Dedifferentiated amniotic fluid mesenchymal stem cell (primary cell): ENCODE data around the gene BIN1.
A peak's percentile ranks its signal among the peaks of the same experiment; 100 is the strongest.
"Not testable (repeated sequence)": the region's sequence is repeated elsewhere in the genome, so short reads cannot be mapped to it uniquely, and the experiment has no call there.

Experiments used
- DNase-seq: peaks from one replicate; pipeline ENCODE4 v3.0.0-alpha.2; 2016; ENCODE audit errors: extremely low spot score

Gene BIN1

DNA sequence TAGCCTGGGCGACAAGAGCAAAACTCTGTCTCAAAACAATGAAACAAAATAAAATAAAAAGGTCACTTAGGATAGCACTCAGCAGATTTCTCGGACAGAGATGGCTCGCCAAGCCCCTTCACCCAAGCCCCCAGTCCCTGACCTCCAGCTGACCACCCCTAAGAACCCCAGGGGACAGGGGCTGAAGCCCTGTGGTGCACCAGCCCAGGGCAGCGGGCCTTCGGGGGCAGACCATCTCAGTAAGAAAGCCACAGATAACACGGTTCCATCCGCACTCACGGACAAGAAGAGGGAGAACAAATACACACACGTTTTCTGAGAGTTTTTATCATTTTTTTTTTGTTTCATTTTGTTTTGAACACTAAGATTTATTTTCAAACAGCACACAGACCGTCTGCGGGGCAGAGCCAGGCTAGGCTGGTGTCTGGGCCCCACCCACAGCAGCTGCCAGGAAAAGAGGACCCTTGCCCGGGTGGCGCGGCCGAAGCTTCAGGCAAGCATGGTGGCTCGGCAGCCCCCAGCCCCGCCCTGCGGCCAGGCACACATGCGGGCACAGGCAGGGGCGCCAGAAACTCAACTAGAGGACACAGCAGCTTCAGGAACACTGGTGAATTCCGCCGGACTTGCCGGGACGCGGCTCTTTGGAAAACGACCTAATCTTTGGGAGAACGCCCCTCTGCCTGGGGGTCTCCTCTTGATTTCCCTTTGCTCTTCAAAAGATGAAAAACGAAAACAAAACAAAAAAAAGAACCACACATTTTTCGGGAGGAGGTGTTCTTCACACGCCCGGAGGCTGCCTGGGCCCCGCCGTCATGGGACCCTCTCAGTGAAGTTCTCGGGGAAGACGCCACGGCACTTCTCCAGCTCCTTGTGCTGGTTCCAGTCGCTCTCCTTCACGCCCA is 59.0 kb downstream of the BIN1 start:
- no peak for DNase-seq

DNA sequence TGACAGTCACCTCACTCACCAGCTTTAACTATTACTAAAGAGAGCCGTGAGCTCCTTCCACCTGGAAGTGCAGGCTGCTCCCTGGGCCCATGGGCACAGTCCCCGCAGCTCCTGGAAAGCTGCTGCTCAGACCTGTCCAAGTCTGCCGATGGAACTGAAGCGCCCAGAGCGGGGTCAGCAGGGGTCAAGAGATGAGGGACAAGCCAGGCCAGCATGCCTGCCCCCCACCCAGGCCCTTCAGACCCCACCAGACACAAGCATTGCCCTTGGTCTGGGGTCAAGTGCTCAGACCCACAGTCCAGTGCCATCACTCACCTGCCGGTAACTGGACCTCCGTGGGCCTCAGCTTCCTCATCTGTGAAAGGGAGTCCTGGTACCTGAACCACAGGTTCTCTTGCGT is 59.9 kb downstream of the BIN1 start:
- DNase-seq, result no peak

- no peak for DNase-seq
Observed at GRCh38 chr2:127046579-127046978, 60.4 kb downstream of the BIN1 start.

GRCh38 chr2:127045792-127046501 is 61.0 kb downstream of the BIN1 start:
- no peak for DNase-seq

GRCh38 chr2:127044977-127045661 is 61.8 kb downstream of the BIN1 start:
- no peak for DNase-seq

- no peak for DNase-seq
Observed at GRCh38 chr2:127044165-127044718, 62.7 kb downstream of the BIN1 start.

DNA sequence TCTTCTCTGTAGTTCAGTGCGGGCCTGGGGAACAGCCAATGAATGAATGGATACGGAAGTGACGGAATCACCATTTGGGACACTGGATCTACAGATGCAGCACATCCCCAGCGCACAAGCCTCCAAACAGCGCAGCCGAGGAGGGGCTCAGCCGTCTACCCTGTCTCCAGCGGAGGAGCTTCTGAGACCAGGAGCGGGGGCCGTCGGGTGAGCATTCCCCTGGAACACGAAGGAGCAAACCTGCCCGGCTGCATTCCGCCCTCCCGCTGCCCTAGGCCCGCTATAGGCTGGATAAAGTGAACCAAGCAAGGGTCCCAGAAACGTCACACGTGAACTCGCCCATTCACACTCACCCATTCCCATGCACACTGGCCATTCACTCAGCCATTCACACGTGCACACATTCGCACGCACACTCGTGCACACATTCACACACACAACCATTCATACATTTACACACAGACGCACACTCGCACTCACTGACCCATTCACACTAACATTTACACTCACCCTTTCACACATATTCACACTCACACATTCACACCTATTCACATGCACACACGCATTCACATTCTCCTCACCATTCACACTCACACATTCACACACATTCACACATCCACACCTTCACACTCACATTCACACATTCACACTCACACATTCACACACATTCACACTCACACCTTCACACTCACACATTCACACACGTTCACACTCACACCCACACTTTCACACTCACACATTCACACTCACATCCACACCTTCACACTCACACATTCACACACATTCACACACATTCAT is 63.4 kb downstream of the BIN1 start:
- no peak for DNase-seq

DNA sequence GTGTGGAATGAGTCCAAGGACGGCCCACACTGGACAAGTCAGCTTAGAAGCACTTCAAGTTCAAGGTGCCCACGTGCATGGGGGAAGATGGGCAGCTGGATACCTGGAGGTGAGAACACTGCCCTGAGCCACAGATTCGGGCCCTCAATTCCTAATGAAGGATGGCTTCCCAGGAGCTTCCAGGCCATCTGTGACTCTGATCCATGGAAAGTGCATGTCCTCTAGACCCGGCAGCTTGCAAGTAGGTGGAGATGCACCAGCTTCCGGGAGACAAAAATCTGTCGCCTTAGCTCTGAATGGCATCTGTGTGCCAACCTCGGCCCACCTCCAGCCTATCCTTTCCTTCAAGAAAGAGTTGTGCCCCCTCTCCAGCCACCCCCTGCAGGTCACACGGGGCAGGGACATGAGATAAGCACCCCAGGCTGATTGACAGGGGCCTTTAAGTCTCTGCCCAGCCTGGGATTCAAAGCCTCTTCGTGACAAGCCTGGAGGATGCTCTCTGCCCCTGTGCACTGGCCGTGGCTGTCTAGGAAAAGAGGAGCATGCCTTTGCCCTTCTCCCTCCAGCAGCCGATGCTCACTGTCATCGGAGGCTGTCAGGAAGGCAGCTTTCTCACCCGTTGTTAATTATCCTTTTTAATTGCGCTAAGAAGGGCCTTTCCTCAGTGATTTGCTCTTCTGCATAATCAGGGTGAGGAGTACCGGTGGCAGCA is 65.5 kb downstream of the BIN1 start:
- DNase-seq, result no peak

DNA sequence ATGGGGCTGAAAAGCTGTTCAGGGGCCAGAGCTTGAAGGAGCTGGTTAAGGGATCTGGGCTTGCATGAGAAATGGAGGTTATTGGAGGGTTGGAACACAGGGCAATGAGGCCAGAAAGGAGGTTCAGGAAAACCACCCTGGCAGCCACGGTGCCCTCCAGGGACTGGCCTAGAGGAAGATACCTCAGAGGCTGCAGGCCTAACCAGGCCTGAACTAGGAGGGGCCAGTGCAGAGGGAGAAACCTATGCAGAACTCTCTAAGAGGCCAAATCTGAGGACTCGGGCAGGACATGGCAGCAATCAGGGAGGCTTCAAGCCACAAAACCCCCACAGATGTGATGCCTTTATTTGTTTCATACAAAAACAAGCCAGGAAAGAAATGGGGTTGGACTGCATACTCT is 66.8 kb downstream of the BIN1 start:
- no peak for DNase-seq

- DNase-seq, result no peak
Observed at GRCh38 chr2:127039387-127040031, 67.4 kb downstream of the BIN1 start.

GRCh38 chr2:127037476-127037875 is 69.5 kb downstream of the BIN1 start:
- no peak for DNase-seq

GRCh38 chr2:127034883-127035611 is 71.9 kb downstream of the BIN1 start:
- no peak for DNase-seq

- no peak for DNase-seq
Observed at GRCh38 chr2:127034051-127034450, 72.9 kb downstream of the BIN1 start.

- DNase-seq, result no peak
Observed at GRCh38 chr2:127032621-127033020, 74.3 kb downstream of the BIN1 start.

- no peak for DNase-seq
Observed at GRCh38 chr2:127029350-127030051, 77.5 kb downstream of the BIN1 start.

- DNase-seq, result not testable (repeated sequence)
Observed at GRCh38 chr2:127028745-127029144, 78.2 kb downstream of the BIN1 start.

GRCh38 chr2:127027715-127028114 is 79.2 kb downstream of the BIN1 start:
- no peak for DNase-seq

DNA sequence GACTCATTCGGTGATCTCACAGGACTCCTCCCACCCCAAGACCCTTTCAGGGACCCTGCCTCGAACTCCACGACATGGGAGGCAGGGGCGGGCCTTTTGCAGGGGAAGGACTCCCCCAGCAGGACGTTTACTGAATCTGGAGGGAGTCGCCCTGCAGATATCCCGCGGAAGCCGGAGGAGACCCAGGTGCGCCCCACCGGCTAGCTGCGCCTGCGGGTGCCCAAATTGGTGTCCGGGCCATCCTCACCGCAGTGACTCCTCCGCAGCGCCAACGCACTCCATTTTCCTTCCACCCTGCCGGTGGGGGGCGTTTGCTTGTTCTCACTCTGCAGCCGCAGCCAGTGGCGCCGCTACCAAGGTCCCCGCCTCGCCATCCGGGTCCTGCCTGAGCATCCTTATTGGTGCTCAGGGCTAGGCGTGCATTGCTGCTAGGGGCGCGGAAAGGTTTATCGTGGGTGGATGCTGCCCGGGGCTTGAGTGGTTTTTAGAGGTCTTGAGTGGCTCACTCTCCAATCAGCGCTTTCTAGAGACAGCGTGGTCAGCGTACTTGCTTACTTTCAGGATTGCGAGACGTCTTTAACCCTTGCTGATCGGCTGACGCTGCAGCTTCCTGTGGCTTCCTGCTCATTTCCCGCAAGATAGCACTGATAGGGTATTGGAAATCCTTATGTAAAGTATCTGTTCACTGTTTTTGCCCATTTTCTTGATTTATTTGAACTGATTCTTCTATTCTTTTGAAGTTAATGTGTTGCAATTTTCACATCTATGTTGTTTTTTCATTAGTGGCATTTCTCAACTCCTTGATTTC is 81.4 kb downstream of the BIN1 start:
- DNase-seq, result peak; percentile 63
